Heart right ventricle (tissue), 16 donors: ENCODE data around the gene ERP27. TPM values are rescaled to one million over a fixed set of nuclear protein-coding genes. Genes with fewer than 3 reads are reported as not detected.
A peak's percentile ranks its signal among the peaks of the same experiment; 100 is the strongest.

Source experiments
- ATAC-seq, 8 donors: fragments of 200-7000 bp; cut with Tn5 transposase; one replicate each; pipeline ENCODE4 v1.9.1; 2020; ENCODE audit warnings: mild to moderate bottlenecking in 8 of 8, moderate library complexity in 8 of 8, moderate number of reproducible peaks in 1 of 8
- DNase-seq, 2 donors: peaks; one replicate each; pipeline ENCODE4 v3.0.0-alpha.2; 2020
- H3K27ac ChIP-seq, 10 donors: fragments of 200-600 bp; sonication (generic) in 2 of 10; one replicate each; pipeline versions ENCODE4 v1.5.0 to v1.8.0; 2020 to 2022; ENCODE audit warnings: mild to moderate bottlenecking in 3 of 10
- H3K27me3 ChIP-seq, 7 donors: fragments of 200-600 bp; one replicate each; pipeline ENCODE4 v1.8.0; 2021 to 2022; ENCODE audit warnings: mild to moderate bottlenecking in 2 of 7
- H3K36me3 ChIP-seq, 9 donors: fragments of 200-600 bp; sonication (generic) in 1 of 9; one replicate each; pipeline versions ENCODE4 v1.5.0 to v1.8.0; 2020 to 2022; ENCODE audit warnings: mild to moderate bottlenecking in 2 of 9
- H3K4me1 ChIP-seq, 9 donors: fragments of 200-600 bp; sonication (generic) in 1 of 9; one replicate each; pipeline versions ENCODE4 v1.5.0 to v1.8.0; 2020 to 2022; ENCODE audit warnings: mild to moderate bottlenecking in 4 of 9
- H3K4me3 ChIP-seq, 10 donors: fragments of 200-600 bp; sonication (generic) in 2 of 10; one replicate each; pipeline versions ENCODE4 v1.5.0 to v1.8.0; 2020 to 2022; ENCODE audit warnings: mild to moderate bottlenecking in 7 of 10, moderate library complexity in 2 of 10
- H3K9me3 ChIP-seq, 11 donors: fragments of 200-600 bp in 10 of 11; sonication (generic) in 2 of 11; one replicate each; pipeline versions ENCODE4 v1.5.0 to v1.8.0; 2013 to 2022; ENCODE audit warnings: mild to moderate bottlenecking in 2 of 11, control low read depth in 1 of 11, moderate library complexity in 1 of 11
- WGBS, 2 donors: extraction: QIAGEN DNeasy Blood & Tissue Kit; methylation state at CpG; one replicate each; pipeline ENCODE4 v1.1.7; 2013; ENCODE audit warnings: inconsistent platforms in 1 of 2; 5-methylcytosine and 5-hydroxymethylcytosine counted together
- intact Hi-C, 10 donors: fragments of 100-400 bp; cut with DNase I; formaldehyde crosslinking; loops; one replicate each; pipeline versions ENCODE4 v1.11.1 to v1.14.2; 2022
- polyA plus RNA-seq, 2 donors: library from polyadenylated mRNA; stranded (reverse); fragments of 200-250 nt; gene quantifications; one replicate each; pipeline ENCODE4 v1.2.3, GENCODE V29; 2013
- total RNA-seq, 10 donors: library from RNA; stranded (reverse); fragmentation: NEBNext Ultra II Directional in 3 of 10; extraction: Animal tissue kit (Norgen Biotek cat#: 25700) in 3 of 10; gene quantifications; one replicate each; pipeline versions ENCODE4 v1.2.1 to v1.2.4, GENCODE V29; 2021 to 2023
- TF ChIP-seq, protein P1 (sequence below), 9 donors: fragments of 200-600 bp; sonication (generic) in 2 of 9; IDR thresholded peaks; one replicate each; pipeline versions ENCODE4 v1.5.0 to v1.8.0; 2021 to 2022; ENCODE audit warnings: antibody characterized with exemption in 9 of 9, mild to moderate bottlenecking in 5 of 9, moderate library complexity in 1 of 9
- donor health status: Arrhythmogenic right ventricular cardiomyopathy.
- donor health status: ischemic (EF 13 %, LVEDD 7.1; RV severe dilation, severe dysfunction).
- donor health status: healthy with polysubstance abuse.
- donor health status: DM: no; HTN: yes; CAD: no.
- donor health status: DM: no; HTN: no; CAD: no.
- donor health status: ischemic (EF 25% LVEDD 6.9; RV normal size, moderate dysfunction).
- donor health status: ischemic (EF 25% LVEDD 5.7; RV mildly dilated, moderate dysfunction).
- donor health status: healthy.
- donor health status: DM: yes; HTN: yes; CAD: no.
- donor health status: Ischemic cardiomyopathy.
- donor health status: ischemic (EF 35%, LVEDD 5.7; RV mildly dilated, moderate dysfunction).
- donor health status: nonischemic (EF 11% LVEDD 7.7; RV severe dilation, severe dysfunction).
- donor health status: DM: yes; HTN: yes; CAD: no.
- donor health status: PGD.
- donor health status: ischemic (EF 29% LVEDD 5.4; RV normal size, mild dysfunction).
- donor health status: nonischemic (EF 23%, LVEDD 6.1; RV moderate dilation, normal function).

Gene ERP27
- total and polyA plus RNA-seq, 12 donors, result 0.14 to 0.79 (median 0.28) TPM; not detected in 2

DNA sequence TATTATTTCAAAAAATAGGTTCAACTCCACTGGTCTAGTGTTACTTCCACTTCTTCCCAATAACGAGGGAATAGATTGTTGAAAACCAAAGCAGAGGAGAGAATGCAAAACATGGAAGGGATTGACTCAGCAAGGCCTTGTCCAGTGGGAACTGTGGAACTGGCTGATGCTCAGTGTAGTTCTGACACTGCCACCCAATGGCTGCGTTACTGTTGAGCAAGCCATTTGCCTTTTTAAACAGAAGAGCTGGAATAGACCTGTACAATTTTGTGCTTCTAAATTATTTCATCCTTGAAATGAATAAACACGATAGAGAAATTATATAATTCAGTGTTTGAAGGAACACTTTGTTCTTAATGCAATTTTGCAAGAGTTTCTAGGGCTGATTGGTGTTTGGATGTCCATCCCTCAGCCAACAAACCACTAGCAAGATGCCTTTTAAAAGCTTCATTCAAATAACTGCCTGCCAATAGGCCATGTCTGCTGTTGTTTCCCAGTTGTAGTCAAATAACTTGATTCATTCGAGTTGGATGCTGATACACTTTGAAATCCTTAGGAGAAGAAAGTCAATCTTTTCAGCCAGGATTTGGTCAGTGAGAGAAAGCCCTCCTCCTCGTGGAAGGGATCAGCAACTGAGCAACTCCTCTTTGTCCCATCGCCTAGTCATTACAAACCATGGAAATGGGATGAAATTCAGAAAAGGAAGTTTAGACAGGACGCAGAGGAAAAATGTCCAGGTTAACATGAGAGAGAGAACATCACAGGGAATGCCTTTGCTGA, 45.4 kb downstream of the ERP27 start:
- ATAC-seq (peak; percentile 77 to 87 (median 86)), DNase-seq (peak in 1 of 2 donors; percentile 57)
- peak overlapping the region in 1 of 10 donors; percentile 9 for H3K4me3 ChIP-seq
- 49 to 68% methylated on average over 7 of the region's 7 CpGs for WGBS, 2 donors
- TF ChIP-seq, protein P1, sequence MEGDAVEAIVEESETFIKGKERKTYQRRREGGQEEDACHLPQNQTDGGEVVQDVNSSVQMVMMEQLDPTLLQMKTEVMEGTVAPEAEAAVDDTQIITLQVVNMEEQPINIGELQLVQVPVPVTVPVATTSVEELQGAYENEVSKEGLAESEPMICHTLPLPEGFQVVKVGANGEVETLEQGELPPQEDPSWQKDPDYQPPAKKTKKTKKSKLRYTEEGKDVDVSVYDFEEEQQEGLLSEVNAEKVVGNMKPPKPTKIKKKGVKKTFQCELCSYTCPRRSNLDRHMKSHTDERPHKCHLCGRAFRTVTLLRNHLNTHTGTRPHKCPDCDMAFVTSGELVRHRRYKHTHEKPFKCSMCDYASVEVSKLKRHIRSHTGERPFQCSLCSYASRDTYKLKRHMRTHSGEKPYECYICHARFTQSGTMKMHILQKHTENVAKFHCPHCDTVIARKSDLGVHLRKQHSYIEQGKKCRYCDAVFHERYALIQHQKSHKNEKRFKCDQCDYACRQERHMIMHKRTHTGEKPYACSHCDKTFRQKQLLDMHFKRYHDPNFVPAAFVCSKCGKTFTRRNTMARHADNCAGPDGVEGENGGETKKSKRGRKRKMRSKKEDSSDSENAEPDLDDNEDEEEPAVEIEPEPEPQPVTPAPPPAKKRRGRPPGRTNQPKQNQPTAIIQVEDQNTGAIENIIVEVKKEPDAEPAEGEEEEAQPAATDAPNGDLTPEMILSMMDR (IDR thresholded peaks at IDR 0.05), result peak in 4 of 9 donors; percentile 3 to 48 (median 32)
- no peaks in the 10 kb centered on the region for H3K36me3 ChIP-seq
- H3K4me1 ChIP-seq, result peaks cover 0 to 55% (median 11%) of the 10 kb centered on the region in 9 donors
- H3K9me3 ChIP-seq, result no peaks in the 10 kb centered on the region
- H3K27ac ChIP-seq, result peak overlapping the region; percentile 43 to 80 (median 74)
- intact Hi-C loops, result loop anchor here in 3 of 10 donors (5.0 to 10.0 kb wide), 2 partner anchors 46 to 62 kb away; no protein-coding TSS in a partner anchor
- no peaks in the 10 kb centered on the region for H3K27me3 ChIP-seq

DNA sequence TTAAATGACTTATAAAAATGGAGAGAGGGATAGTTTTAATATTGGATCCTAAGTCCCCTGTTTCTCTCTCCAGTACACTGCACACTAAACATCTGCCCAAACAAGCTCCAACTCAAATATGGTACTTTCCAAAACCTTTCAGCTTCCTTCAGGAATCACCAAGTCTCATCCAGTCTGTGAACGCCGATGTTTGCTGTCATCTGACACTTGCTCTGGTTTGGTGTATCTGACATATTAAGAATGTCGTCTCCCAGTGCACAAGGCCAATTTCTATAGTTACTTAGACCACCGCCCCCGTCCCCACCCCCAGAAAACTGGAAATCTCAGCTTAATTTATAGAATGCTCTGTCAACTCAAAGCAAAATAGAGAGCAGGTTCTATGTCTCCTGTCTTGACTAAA, 47.6 kb downstream of the ERP27 start:
- Histone ChIP-seq H3K4me3 (no peak overlapping the region), H3K9me3 (no peaks in the 10 kb centered on the region), H3K27ac (peak overlapping the region in 1 of 10 donors; percentile 80), H3K4me1 (peaks cover 0 to 47% (median 13%) of the 10 kb centered on the region in 9 donors), H3K36me3 (no peaks in the 10 kb centered on the region), H3K27me3 (no peaks in the 10 kb centered on the region)
- ATAC-seq, result no peak
- intact Hi-C loops, result loop anchor here in 3 of 10 donors (5.0 to 10.0 kb wide), 2 partner anchors 43 to 64 kb away; no protein-coding TSS in a partner anchor
- DNase-seq, result no peak
- WGBS, 2 donors, result 86 to 87% methylated on average over 5 of the region's 5 CpGs
- TF ChIP-seq, protein P1 (IDR thresholded peaks at IDR 0.05), result no peak

DNA sequence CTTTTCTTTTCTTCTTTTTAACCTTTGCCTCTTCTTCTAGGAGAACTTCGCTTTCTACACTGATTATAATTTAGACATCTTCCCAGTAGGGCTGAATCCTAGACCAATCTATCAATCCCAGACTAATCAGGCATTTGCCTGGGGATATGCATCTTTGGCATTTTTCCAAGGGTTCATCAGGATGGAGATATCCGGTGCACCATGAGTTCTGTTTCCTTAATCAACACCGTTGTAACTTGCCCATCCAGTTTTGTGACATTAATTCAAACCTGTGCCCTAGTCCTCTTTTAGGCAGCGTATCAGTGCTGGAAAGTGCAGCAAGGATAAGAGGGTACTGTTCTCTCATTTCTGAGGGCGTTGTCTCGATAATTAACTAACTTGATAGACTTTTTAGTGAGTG, 52.1 kb downstream of the ERP27 start:
- H3K36me3 ChIP-seq, result peaks cover 0 to 23% (median 0%) of the 10 kb centered on the region in 9 donors
- WGBS, 2 donors, result 68 to 76% methylated on average over 6 of the region's 6 CpGs
- peak in 1 of 8 donors; percentile 11 for ATAC-seq
- H3K9me3 ChIP-seq, result no peaks in the 10 kb centered on the region
- H3K27me3 ChIP-seq, result no peaks in the 10 kb centered on the region
- H3K27ac ChIP-seq, result peak overlapping the region; percentile 7 to 89 (median 76)
- peaks cover 0 to 44% (median 26%) of the 10 kb centered on the region in 9 donors for H3K4me1 ChIP-seq
- TF ChIP-seq, protein P1 (IDR thresholded peaks at IDR 0.05), result no peak
- no peak for DNase-seq
- H3K4me3 ChIP-seq, result peak overlapping the region in 7 of 10 donors; percentile 38 to 61 (median 49)
- intact Hi-C loops, result loop anchor here in 4 of 10 donors (5.0 kb wide), 4 partner anchors 39 to 71 kb away; partner anchors contain the start of gene ART4 (in 1 of the 4)

DNA sequence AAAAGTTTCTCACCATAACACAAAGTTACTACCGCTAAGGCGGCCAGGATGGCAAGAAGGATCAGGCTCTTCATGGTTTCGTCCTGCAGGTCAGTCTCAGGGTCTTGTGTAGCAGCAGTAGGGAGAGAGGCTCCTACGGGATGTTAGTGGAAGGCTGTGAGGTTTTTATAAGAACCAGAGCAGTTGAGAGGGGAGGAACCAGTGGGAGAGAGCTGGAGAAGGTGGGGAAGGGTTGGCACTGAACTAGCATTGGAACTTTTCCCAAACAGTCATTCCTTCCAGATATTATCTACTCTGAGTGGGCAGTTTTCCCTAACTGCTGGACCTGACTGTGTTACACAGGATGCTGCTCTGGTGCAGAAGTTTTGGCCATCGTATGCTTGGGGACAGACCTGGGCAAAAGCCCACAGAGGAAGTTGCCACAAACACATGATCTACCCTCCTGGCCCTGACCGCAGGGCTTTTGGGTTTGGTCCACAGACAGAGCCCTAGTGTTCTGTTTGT, 52.6 kb downstream of the ERP27 start, which contains the start of gene MGP:
Gene MGP, minus strand, starts transcription at position 137 of the 504 bp plus-strand sequence. Its CDS starts 63 bp downstream, at position 74.
- WGBS, 2 donors, result 20 to 21% methylated on average over 6 of the region's 6 CpGs
- TF ChIP-seq, protein P1 (IDR thresholded peaks at IDR 0.05), result no peak
- Histone ChIP-seq H3K9me3 (no peaks in the 10 kb centered on the region), H3K27ac (peak within 1 kb of the TSS; percentile 41 to 89 (median 76)), H3K36me3 (peaks cover 0 to 28% (median 0%) of the 10 kb centered on the region in 9 donors), H3K4me1 (peaks cover 0 to 44% (median 26%) of the 10 kb centered on the region in 9 donors), H3K27me3 (no peaks in the 10 kb centered on the region), H3K4me3 (peak within 1 kb of the TSS; percentile 2 to 61 (median 46))
- intact Hi-C loops, result loop anchor here in 4 of 10 donors (2.0 to 5.0 kb wide), 6 partner anchors 38 to 75 kb away; partner anchors contain the start of genes ARHGDIB (in 2 of the 4) and ART4 (in 1 of the 4)
- ATAC-seq (peak; percentile 73 to 93 (median 86)), DNase-seq (peak in 1 of 2 donors; percentile 71)
